Measurements from ENCODE around the gene NEGR1.
A peak's percentile ranks its signal among the peaks of the same experiment; 100 is the strongest.

Gene NEGR1

DNA sequence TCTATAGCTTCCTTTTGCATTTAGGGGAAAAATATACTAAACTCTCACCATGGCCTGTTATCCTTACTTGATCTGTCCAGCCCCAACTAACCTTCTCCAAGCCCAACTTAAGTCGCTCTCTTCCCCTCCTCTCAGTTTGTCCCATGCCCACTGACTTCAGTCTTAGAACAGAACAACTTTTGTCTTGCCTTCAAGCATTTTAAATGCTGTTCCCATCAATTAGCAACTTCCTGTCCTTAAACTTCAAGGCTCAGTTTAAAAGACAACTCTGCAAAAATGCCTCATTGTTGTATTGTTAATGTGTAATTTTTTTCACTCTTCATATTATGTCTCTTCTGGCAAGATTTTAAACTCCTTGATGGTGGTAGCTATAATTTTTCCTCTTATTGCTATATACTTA, 526.9 kb downstream of the NEGR1 start:
- Histone ChIP-seq H3K79me2 (ENCODE audit: insufficient read depth, low read length) (no peaks in the 10 kb centered on the region), H3K4me2 (ENCODE audit: low read depth, low read length, poor library complexity, severe bottlenecking) (no peak overlapping the region), H3K27me3 (ENCODE audit: insufficient read depth, low read length, poor library complexity, severe bottlenecking) (no peaks in the 10 kb centered on the region), H2AFZ (ENCODE audit: low read length) (0 out of 2 replicates have a peak overlapping the region, but pooled peaks have one; percentile 23), H3K4me3 (ENCODE audit: low read length, poor library complexity, severe bottlenecking) (no peak overlapping the region), H3K9ac (ENCODE audit: low read depth, low read length, poor library complexity, severe bottlenecking) (no peak overlapping the region), H4K20me1 (ENCODE audit: insufficient read depth, low read length, poor library complexity, severe bottlenecking) (no peaks in the 10 kb centered on the region), H3K36me3 (ENCODE audit: insufficient read depth, low read length) (no peaks in the 10 kb centered on the region), H3K9me2 (replicated peaks; ENCODE audit: low read depth, low read length) (no peaks in the 10 kb centered on the region), H3K9me3 (ENCODE audit: insufficient read depth, low read depth, low read length) (no peaks in the 10 kb centered on the region), H3K4me1 (ENCODE audit: insufficient read depth, low read length, poor library complexity, severe bottlenecking) (peaks cover 14% of the 10 kb centered on the region), H3F3A (ENCODE audit: low read depth) (no peaks in the 10 kb centered on the region)
- no peak for TF ChIP-seq EZH2phosphoT487 (IDR thresholded peaks at IDR 0.05; ENCODE audit: borderline replicate concordance)
- TF ChIP-seq, protein P1, sequence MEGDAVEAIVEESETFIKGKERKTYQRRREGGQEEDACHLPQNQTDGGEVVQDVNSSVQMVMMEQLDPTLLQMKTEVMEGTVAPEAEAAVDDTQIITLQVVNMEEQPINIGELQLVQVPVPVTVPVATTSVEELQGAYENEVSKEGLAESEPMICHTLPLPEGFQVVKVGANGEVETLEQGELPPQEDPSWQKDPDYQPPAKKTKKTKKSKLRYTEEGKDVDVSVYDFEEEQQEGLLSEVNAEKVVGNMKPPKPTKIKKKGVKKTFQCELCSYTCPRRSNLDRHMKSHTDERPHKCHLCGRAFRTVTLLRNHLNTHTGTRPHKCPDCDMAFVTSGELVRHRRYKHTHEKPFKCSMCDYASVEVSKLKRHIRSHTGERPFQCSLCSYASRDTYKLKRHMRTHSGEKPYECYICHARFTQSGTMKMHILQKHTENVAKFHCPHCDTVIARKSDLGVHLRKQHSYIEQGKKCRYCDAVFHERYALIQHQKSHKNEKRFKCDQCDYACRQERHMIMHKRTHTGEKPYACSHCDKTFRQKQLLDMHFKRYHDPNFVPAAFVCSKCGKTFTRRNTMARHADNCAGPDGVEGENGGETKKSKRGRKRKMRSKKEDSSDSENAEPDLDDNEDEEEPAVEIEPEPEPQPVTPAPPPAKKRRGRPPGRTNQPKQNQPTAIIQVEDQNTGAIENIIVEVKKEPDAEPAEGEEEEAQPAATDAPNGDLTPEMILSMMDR (conservative IDR thresholded peaks at IDR 0.05; ENCODE audit: low read length): no peak

DNA sequence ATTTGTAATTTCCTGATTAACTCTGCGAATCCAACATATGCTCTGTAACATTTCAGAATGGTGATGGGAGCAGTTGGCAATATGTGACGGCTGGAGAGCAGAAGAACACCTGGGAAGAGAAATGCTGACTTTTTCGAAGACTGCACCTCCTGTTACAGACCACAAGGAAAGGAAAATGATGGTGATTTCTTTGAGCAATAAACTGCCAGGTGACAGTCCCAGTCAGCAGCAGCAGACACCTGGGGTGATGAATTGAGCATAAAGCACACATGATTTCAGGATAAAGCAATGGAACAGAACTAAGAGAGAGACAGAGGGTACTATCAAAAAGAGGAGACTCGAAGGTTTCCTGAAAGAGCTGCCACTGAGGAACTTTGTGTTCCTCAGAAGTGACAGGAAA, 528.6 kb downstream of the NEGR1 start:
- Histone ChIP-seq H3K9ac (ENCODE audit: low read depth, low read length, poor library complexity, severe bottlenecking) (no peak overlapping the region), H4K20me1 (ENCODE audit: insufficient read depth, low read length, poor library complexity, severe bottlenecking) (no peaks in the 10 kb centered on the region), H3K9me3 (ENCODE audit: insufficient read depth, low read depth, low read length) (no peaks in the 10 kb centered on the region), H3K4me1 (ENCODE audit: insufficient read depth, low read length, poor library complexity, severe bottlenecking) (peaks cover 14% of the 10 kb centered on the region), H3K79me2 (ENCODE audit: insufficient read depth, low read length) (no peaks in the 10 kb centered on the region), H3K4me2 (ENCODE audit: low read depth, low read length, poor library complexity, severe bottlenecking) (no peak overlapping the region), H2AFZ (ENCODE audit: low read length) (no peak overlapping the region), H3K9me2 (replicated peaks; ENCODE audit: low read depth, low read length) (no peaks in the 10 kb centered on the region), H3K36me3 (ENCODE audit: insufficient read depth, low read length) (no peaks in the 10 kb centered on the region), H3F3A (ENCODE audit: low read depth) (no peaks in the 10 kb centered on the region), H3K27me3 (ENCODE audit: insufficient read depth, low read length, poor library complexity, severe bottlenecking) (no peaks in the 10 kb centered on the region), H3K4me3 (ENCODE audit: low read length, poor library complexity, severe bottlenecking) (no peak overlapping the region)
- TF ChIP-seq EZH2phosphoT487 (IDR thresholded peaks at IDR 0.05; ENCODE audit: borderline replicate concordance): no peak
- TF ChIP-seq, protein P1 (conservative IDR thresholded peaks at IDR 0.05; ENCODE audit: low read length): no peak

DNA sequence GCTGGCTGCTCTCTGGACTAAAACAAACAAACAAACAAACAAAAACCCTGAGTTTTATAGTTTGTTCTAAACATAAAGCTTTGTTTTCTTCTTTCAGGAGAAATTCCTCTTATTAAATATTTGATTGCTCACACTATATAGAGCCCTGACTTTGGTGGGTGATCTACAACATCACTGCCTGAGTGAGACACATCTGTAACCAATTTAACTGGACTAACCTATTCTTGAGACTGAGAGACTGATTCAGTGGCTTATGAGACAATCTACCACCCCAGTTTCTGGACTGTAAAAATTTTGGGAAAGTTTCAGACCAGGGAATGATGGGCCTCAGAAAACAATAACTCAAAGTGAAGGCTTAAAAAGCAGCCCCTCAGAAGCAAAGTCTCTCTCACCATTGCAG, 537.0 kb downstream of the NEGR1 start:
- H3K27me3 ChIP-seq (ENCODE audit: insufficient read depth, low read length, poor library complexity, severe bottlenecking): no peaks in the 10 kb centered on the region
- H3K4me2 ChIP-seq (ENCODE audit: low read depth, low read length, poor library complexity, severe bottlenecking): no peak overlapping the region
- H3K79me2 ChIP-seq (ENCODE audit: insufficient read depth, low read length): no peaks in the 10 kb centered on the region
- no peaks in the 10 kb centered on the region for H4K20me1 ChIP-seq (ENCODE audit: insufficient read depth, low read length, poor library complexity, severe bottlenecking)
- no peak for TF ChIP-seq EZH2phosphoT487 (IDR thresholded peaks at IDR 0.05; ENCODE audit: borderline replicate concordance)
- TF ChIP-seq, protein P1 (conservative IDR thresholded peaks at IDR 0.05; ENCODE audit: low read length): no peak
- no peak overlapping the region for H3K4me3 ChIP-seq (ENCODE audit: low read length, poor library complexity, severe bottlenecking)
- H3K36me3 ChIP-seq (ENCODE audit: insufficient read depth, low read length): no peaks in the 10 kb centered on the region
- H3F3A ChIP-seq (ENCODE audit: low read depth): no peaks in the 10 kb centered on the region
- no peaks in the 10 kb centered on the region for H3K9me3 ChIP-seq (ENCODE audit: insufficient read depth, low read depth, low read length)
- no peak overlapping the region for H2AFZ ChIP-seq (ENCODE audit: low read length)
- no peak overlapping the region for H3K9ac ChIP-seq (ENCODE audit: low read depth, low read length, poor library complexity, severe bottlenecking)
- H3K4me1 ChIP-seq (ENCODE audit: insufficient read depth, low read length, poor library complexity, severe bottlenecking): no peaks in the 10 kb centered on the region
- H3K9me2 ChIP-seq (replicated peaks; ENCODE audit: low read depth, low read length): no peaks in the 10 kb centered on the region

All from Loucy (cell line).